OCI-LY7 (cell line): ENCODE data around the gene BAG2. TPM values are rescaled to one million over a fixed set of nuclear protein-coding genes. Genes with fewer than 3 reads are reported as not detected.

Experiments
- BruUV-seq: library from RNA; stranded (reverse); fragments of 400-500 nt; replicated peaks from 2 replicates; lab custom pipeline; 2021; lab: Mats Ljungman, UMichigan
- CTCF ChIA-PET: fragments of 300-600 bp; sonication (Branson Sonifier 250); formaldehyde crosslinking; loops from one replicate; lab custom pipeline; 2022; ENCODE audit warnings: antibody characterized with exemption; ENCODE audit not compliant: unreplicated experiment; lab: Charles Lee
- POLR2A ChIA-PET: fragments of 300-600 bp; sonication (Branson Sonifier 250); formaldehyde crosslinking; loops from one replicate; lab custom pipeline; 2022; ENCODE audit warnings: antibody characterized with exemption; lab: Charles Lee
- DNase-seq: peaks from one replicate; pipeline ENCODE4 v3.0.0-alpha.2; 2015; ENCODE audit warnings: low spot score
- H2AFZ ChIP-seq: fragments of 200-600 bp; sonication (generic), shearing (Covaris generic); 2 replicates; pipeline ENCODE4 v1.6.1; 2014; ENCODE audit warnings: mild to moderate bottlenecking, antibody characterized with exemption, low read length, moderate library complexity
- H3K27ac ChIP-seq: fragments of 200-600 bp; sonication (generic); 2 replicates; pipeline ENCODE4 v1.5.1; 2014; ENCODE audit warnings: mixed run types, low read depth, mild to moderate bottlenecking, moderate library complexity, low read length, inconsistent platforms; ENCODE audit not compliant: poor library complexity, severe bottlenecking
- H3K36me3 ChIP-seq: fragments of 200-600 bp; sonication (generic); 2 replicates; pipeline ENCODE4 v1.6.1; 2014; ENCODE audit warnings: mild to moderate bottlenecking, antibody characterized with exemption, low read length, moderate library complexity, mixed read lengths; ENCODE audit not compliant: insufficient read depth
- H3K4me1 ChIP-seq: fragments of 200-600 bp; sonication (generic); 2 replicates; pipeline ENCODE4 v1.5.1; 2014; ENCODE audit warnings: mild to moderate bottlenecking, low read length; ENCODE audit not compliant: insufficient read depth, poor library complexity, severe bottlenecking
- H3K4me2 ChIP-seq: fragments of 200-600 bp; sonication (generic); 2 replicates; pipeline ENCODE4 v1.6.1; 2014; ENCODE audit warnings: mild to moderate bottlenecking, low read length
- H3K4me3 ChIP-seq: fragments of 200-600 bp; sonication (generic); 2 replicates; pipeline ENCODE4 v1.5.1; 2014; ENCODE audit warnings: mild to moderate bottlenecking, low read depth, low read length; ENCODE audit not compliant: poor library complexity, severe bottlenecking
- H3K79me2 ChIP-seq: fragments of 200-600 bp; sonication (generic); 2 replicates; pipeline ENCODE4 v1.6.1; 2016; ENCODE audit warnings: low read depth, mild to moderate bottlenecking, low read length, moderate library complexity, mixed read lengths; ENCODE audit not compliant: insufficient read depth
- H3K9me2 ChIP-seq: fragments of 200-600 bp; sonication (generic); 2 replicates; pipeline ENCODE4 v1.6.1; 2016; ENCODE audit warnings: mild to moderate bottlenecking, low read length, mixed read lengths; ENCODE audit not compliant: insufficient read depth
- H3K9me3 ChIP-seq: fragments of 200-600 bp; sonication (generic); 2 replicates; pipeline ENCODE4 v1.6.1; 2014; ENCODE audit warnings: mild to moderate bottlenecking, mixed run types, low read length, mixed read lengths
- H4K20me1 ChIP-seq: fragments of 200-600 bp; sonication (generic); 2 replicates; pipeline ENCODE4 v1.6.1; 2014; ENCODE audit warnings: mild to moderate bottlenecking, antibody characterized with exemption, low read length, moderate library complexity, mixed read lengths; ENCODE audit not compliant: insufficient read depth
- EZH2phosphoT487 ChIP-seq: fragments of 200-600 bp; sonication (generic); IDR thresholded peaks from 2 replicates; pipeline ENCODE4 v1.6.1; 2018; ENCODE audit warnings: low read depth, borderline replicate concordance, mild to moderate bottlenecking, mixed run types, antibody characterized with exemption, low read length, moderate library complexity, mixed read lengths
- intact Hi-C: fragments of 100-400 bp; cut with micrococcal nuclease; formaldehyde crosslinking; loops from one replicate; pipeline ENCODE4 v1.10.0; 2022; ENCODE audit not compliant: unreplicated experiment
- total RNA-seq, 2 experiments: library from RNA; depleted of rRNA in 1 of 2; stranded (reverse); fragments of >200 nt in 1 of 2; shearing (Covaris generic) in 1 of 2; gene quantifications; 2 replicates each; pipeline ENCODE4 v1.2.3, GENCODE V29; 2014 to 2022
- TF ChIP-seq, protein P1 (sequence below): fragments of 200-600 bp; sonication (generic); conservative IDR thresholded peaks from 2 replicates; pipeline ENCODE4 v1.5.1; 2014; ENCODE audit warnings: mild to moderate bottlenecking, antibody characterized with exemption, low read length, moderate library complexity, mixed read lengths

BAG2 gene
- total RNA-seq, 2 experiments from 2014 or later = 7.7 to 8.7 TPM

DNA sequence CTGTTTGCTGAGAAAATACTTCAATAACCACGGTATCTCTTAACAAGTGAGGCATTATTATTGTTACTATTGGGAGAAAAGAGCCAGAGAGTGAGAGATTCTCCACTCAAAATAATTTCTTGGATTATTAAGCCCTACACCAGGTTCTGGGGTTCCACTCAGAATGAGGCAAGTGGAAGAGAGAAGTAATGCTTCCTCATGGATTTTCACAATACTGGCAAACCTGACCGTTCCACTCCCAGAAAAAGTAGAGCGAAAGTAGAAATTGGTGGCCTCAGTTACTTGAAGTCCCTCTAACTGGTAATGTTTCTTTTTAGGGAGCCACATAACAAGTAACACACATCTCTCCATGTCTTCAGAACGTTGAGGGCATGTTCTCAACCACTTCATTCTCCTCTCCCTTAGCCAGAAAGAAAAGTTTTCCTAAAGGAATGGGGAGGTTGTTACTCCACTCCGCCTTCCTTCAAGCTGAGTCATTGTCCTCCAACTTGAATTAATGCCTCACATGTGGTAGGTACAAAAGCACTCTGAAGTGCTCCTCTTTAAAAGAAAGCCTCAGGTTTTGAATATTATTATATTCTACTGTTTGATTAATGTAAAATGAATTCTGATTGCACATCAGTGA lies 1.9 kb downstream of the BAG2 start:
- no peaks in the 10 kb centered on the region for H3K9me2 ChIP-seq
- peaks cover 29% of the 10 kb centered on the region; the same call in 1 of the 2 replicates for H3K36me3 ChIP-seq
- BruUV-seq = TSS peak; percentile 54
- peaks cover 64% of the 10 kb centered on the region for H3K79me2 ChIP-seq
- peaks cover 20% of the 10 kb centered on the region for H3K4me1 ChIP-seq
- no peak for TF ChIP-seq EZH2phosphoT487
- TF ChIP-seq, protein P1, sequence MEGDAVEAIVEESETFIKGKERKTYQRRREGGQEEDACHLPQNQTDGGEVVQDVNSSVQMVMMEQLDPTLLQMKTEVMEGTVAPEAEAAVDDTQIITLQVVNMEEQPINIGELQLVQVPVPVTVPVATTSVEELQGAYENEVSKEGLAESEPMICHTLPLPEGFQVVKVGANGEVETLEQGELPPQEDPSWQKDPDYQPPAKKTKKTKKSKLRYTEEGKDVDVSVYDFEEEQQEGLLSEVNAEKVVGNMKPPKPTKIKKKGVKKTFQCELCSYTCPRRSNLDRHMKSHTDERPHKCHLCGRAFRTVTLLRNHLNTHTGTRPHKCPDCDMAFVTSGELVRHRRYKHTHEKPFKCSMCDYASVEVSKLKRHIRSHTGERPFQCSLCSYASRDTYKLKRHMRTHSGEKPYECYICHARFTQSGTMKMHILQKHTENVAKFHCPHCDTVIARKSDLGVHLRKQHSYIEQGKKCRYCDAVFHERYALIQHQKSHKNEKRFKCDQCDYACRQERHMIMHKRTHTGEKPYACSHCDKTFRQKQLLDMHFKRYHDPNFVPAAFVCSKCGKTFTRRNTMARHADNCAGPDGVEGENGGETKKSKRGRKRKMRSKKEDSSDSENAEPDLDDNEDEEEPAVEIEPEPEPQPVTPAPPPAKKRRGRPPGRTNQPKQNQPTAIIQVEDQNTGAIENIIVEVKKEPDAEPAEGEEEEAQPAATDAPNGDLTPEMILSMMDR = no peak
- DNase-seq = no peak
- H3K4me2 ChIP-seq = peak overlapping the region; percentile 85
- peaks cover 17% of the 10 kb centered on the region for H4K20me1 ChIP-seq
- peak overlapping the region; percentile 82 for H3K27ac ChIP-seq
- H3K9me3 ChIP-seq = no peaks in the 10 kb centered on the region
- ChIA-PET POLR2A (interaction anchor here (1.0 kb wide), 1 partner anchor 18 kb away, joined by 3 read pairs; no protein-coding TSS in a partner anchor), CTCF (no interaction called here)
- H2AFZ ChIP-seq = peak overlapping the region; percentile 93; the same call in 1 of the 2 replicates
- intact Hi-C loops = loop anchor here (5.0 kb wide), 1 partner anchor 67 kb away; no protein-coding TSS in a partner anchor
- H3K4me3 ChIP-seq = peak overlapping the region; percentile 88

DNA sequence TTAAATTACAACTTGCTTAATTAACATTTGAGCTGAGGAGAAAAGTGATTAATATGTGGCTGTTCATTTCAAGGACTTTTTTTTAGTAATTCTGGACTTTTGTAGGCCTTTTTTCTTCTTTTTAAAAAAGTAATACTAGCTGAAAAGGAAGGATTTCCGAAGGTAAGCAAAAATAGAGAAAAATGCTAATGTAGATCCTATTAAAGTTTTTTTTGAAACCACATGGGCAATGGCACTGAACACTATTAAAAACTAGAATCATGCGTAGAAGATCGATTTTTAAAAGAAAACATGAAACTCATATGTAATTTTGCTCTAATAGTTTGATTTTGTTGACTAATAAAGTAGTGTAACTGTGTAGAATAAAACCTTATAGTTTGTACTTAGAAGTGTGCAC lies 2.4 kb downstream of the BAG2 start:
- peak overlapping the region; percentile 85 for H3K4me2 ChIP-seq

More for the DNA sequence above, 2.4 kb downstream of the BAG2 start:
- no peak for DNase-seq
- BruUV-seq = no TSS peak
- Histone ChIP-seq H3K4me1 (peaks cover 20% of the 10 kb centered on the region), H3K36me3 (peaks cover 34% of the 10 kb centered on the region; the same call in 1 of the 2 replicates), H4K20me1 (peaks cover 22% of the 10 kb centered on the region), H2AFZ (no peak overlapping the region), H3K4me3 (peak overlapping the region; percentile 88), H3K79me2 (peaks cover 69% of the 10 kb centered on the region), H3K9me2 (no peaks in the 10 kb centered on the region), H3K27ac (peak overlapping the region; percentile 82), H3K9me3 (no peaks in the 10 kb centered on the region)
- ChIA-PET CTCF (no interaction called here), POLR2A (interaction anchor here (1.0 kb wide), 1 partner anchor 17 kb away, joined by 3 read pairs; no protein-coding TSS in a partner anchor)
- intact Hi-C loops = loop anchor here (5.0 kb wide), 1 partner anchor 67 kb away; no protein-coding TSS in a partner anchor
- TF ChIP-seq EZH2phosphoT487 = no peak
- TF ChIP-seq, protein P1 = no peak
